ENCODE measurements around the gene RAB6D.
"Not testable (repeated sequence)": the region's sequence is repeated elsewhere in the genome, so short reads cannot be mapped to it uniquely, and the experiment has no call there.

RAB6D gene

GRCh38 chr2:131369954-131370353 is 6.0 kb upstream of the RAB6D start:
- H3K4me3 ChIP-seq, result no peak overlapping the region
- TF ChIP-seq CTCF (IDR thresholded peaks at IDR 0.05), result no peak

GRCh38 chr2:131368493-131369066 is 4.6 kb upstream of the RAB6D start:
- H3K27ac ChIP-seq; H3K4me3 ChIP-seq; DNase-seq (ENCODE audit: low spot score): not testable (repeated sequence)

More at GRCh38 chr2:131369954-131370353, 6.0 kb upstream of the RAB6D start:
- no peak for DNase-seq (ENCODE audit: low spot score)
- H3K27ac ChIP-seq, result no peak overlapping the region

GRCh38 chr2:131367352-131367751 is 3.4 kb upstream of the RAB6D start:
- no peak for DNase-seq (ENCODE audit: low spot score)
- no peak overlapping the region for H3K4me3 ChIP-seq
- TF ChIP-seq CTCF (IDR thresholded peaks at IDR 0.05), result no peak
- no peak overlapping the region for H3K27ac ChIP-seq

GRCh38 chr2:131366643-131367042 is 2.7 kb upstream of the RAB6D start:
- no peak overlapping the region for H3K27ac ChIP-seq
- no peak for DNase-seq (ENCODE audit: low spot score)
- TF ChIP-seq CTCF (IDR thresholded peaks at IDR 0.05), result no peak
- no peak overlapping the region for H3K4me3 ChIP-seq

GRCh38 chr2:131365452-131365851 is 1.5 kb upstream of the RAB6D start:
- TF ChIP-seq CTCF (IDR thresholded peaks at IDR 0.05), result no peak

GRCh38 chr2:131363213-131363612 is 755 bp downstream of the RAB6D start:
- DNase-seq (ENCODE audit: low spot score); H3K4me3 ChIP-seq: not testable (repeated sequence)

More at GRCh38 chr2:131365452-131365851, 1.5 kb upstream of the RAB6D start:
- no peak overlapping the region for H3K4me3 ChIP-seq
- H3K27ac ChIP-seq, result no peak overlapping the region
- no peak for DNase-seq (ENCODE audit: low spot score)

GRCh38 chr2:131361773-131362172 is 2.2 kb downstream of the RAB6D start:
- H3K27ac ChIP-seq; DNase-seq (ENCODE audit: low spot score); H3K4me3 ChIP-seq: not testable (repeated sequence)

More at GRCh38 chr2:131363213-131363612, 755 bp downstream of the RAB6D start:
- not testable (repeated sequence) for H3K27ac ChIP-seq

GRCh38 chr2:131353167-131353697 is 10.7 kb downstream of the RAB6D start:
- not testable (repeated sequence) for DNase-seq (ENCODE audit: low spot score); H3K27ac ChIP-seq; H3K4me3 ChIP-seq

GRCh38 chr2:131349021-131349420 is 14.9 kb downstream of the RAB6D start:
- TF ChIP-seq CTCF (IDR thresholded peaks at IDR 0.05), result no peak
- H3K4me3 ChIP-seq, result no peak overlapping the region
- no peak overlapping the region for H3K27ac ChIP-seq
- DNase-seq (ENCODE audit: low spot score), result no peak

- not testable (repeated sequence) for H3K27ac ChIP-seq; H3K4me3 ChIP-seq; DNase-seq (ENCODE audit: low spot score)
Measured at GRCh38 chr2:131347035-131347434, 16.9 kb downstream of the RAB6D start.

- H3K27ac ChIP-seq; DNase-seq (ENCODE audit: low spot score): not testable (repeated sequence)
Measured at GRCh38 chr2:131339307-131339706, 24.7 kb downstream of the RAB6D start.

GRCh38 chr2:131335319-131335718 is 28.6 kb downstream of the RAB6D start:
- not testable (repeated sequence) for H3K27ac ChIP-seq; H3K4me3 ChIP-seq; DNase-seq (ENCODE audit: low spot score)

More at GRCh38 chr2:131339307-131339706, 24.7 kb downstream of the RAB6D start:
- H3K4me3 ChIP-seq, result not testable (repeated sequence)

GRCh38 chr2:131332709-131333108 is 31.3 kb downstream of the RAB6D start:
- H3K4me3 ChIP-seq; H3K27ac ChIP-seq; DNase-seq (ENCODE audit: low spot score): not testable (repeated sequence)
